Progenitor cell of endocrine pancreas (in vitro differentiated cells): Measurements from ENCODE around the gene FCN2. TPM values are rescaled to one million over a fixed set of nuclear protein-coding genes. Genes with fewer than 3 reads are reported as not detected.

Experiments
- DNase-seq: peaks from one replicate; pipeline ENCODE4 v3.0.0; 2021; ENCODE audit warnings: low spot score; ENCODE audit not compliant: unreplicated experiment
- H3K27ac Mint-ChIP-seq: 2 replicates; pipeline ENCODE4 v1.8.0; 2021; ENCODE audit warnings: mild to moderate bottlenecking, moderate library complexity, mixed read lengths
- H3K27me3 Mint-ChIP-seq: 2 replicates; pipeline ENCODE4 v1.8.0; 2021; ENCODE audit warnings: mixed read lengths
- H3K36me3 Mint-ChIP-seq: 2 replicates; pipeline ENCODE4 v1.8.0; 2022; ENCODE audit warnings: mixed read lengths; ENCODE audit not compliant: insufficient read depth
- H3K4me1 Mint-ChIP-seq: 2 replicates; pipeline ENCODE4 v1.8.0; 2021; ENCODE audit warnings: low read depth, mixed read lengths
- H3K4me3 Mint-ChIP-seq: 2 replicates; pipeline ENCODE4 v1.8.0; 2021; ENCODE audit warnings: low read depth, mild to moderate bottlenecking, moderate library complexity, mixed read lengths
- H3K9me3 Mint-ChIP-seq: 2 replicates; pipeline ENCODE4 v1.8.0; 2021; ENCODE audit warnings: low read depth, mixed read lengths
- CTCF ChIP-seq: fragments of 200-600 bp; sonication (generic); IDR thresholded peaks from one replicate; pipeline ENCODE4 v1.5.0; 2021; ENCODE audit warnings: antibody characterized with exemption, mild to moderate bottlenecking; ENCODE audit not compliant: unreplicated experiment
- microRNA-seq: library from miRNA; unstranded; fragments of <30 nt; microRNA quantifications from one replicate; pipeline ENCODE4 v1.1.0, GENCODE V29; 2020; ENCODE audit warnings: borderline number of aligned reads; ENCODE audit not compliant: unreplicated experiment
- total RNA-seq: library from RNA; stranded (reverse); gene quantifications from 2 replicates; pipeline ENCODE4 v1.2.1, GENCODE V29; 2021

The FCN2 gene
- total RNA-seq, 1 donor from 2014 or later, result not detected

- peaks cover 12% of the 10 kb centered on the region for H3K27me3 Mint-ChIP-seq
- no peak overlapping the region for H3K4me3 Mint-ChIP-seq
- TF ChIP-seq CTCF, result no peak
- H3K9me3 Mint-ChIP-seq, result no peaks in the 10 kb centered on the region
- H3K4me1 Mint-ChIP-seq, result peaks cover 6% of the 10 kb centered on the region
- DNase-seq, result no peak
- H3K36me3 Mint-ChIP-seq, result no peaks in the 10 kb centered on the region
- H3K27ac Mint-ChIP-seq, result no peak overlapping the region
These were observed 55.2 kb downstream of the FCN2 start for GRCh38 chr9:134935701-134936345.

GRCh38 chr9:134936346-134937163, 55.9 kb downstream of the FCN2 start:
- H3K27ac Mint-ChIP-seq, result no peak overlapping the region
- no peak overlapping the region for H3K4me3 Mint-ChIP-seq
- no peak for TF ChIP-seq CTCF
- H3K27me3 Mint-ChIP-seq, result peaks cover 15% of the 10 kb centered on the region
- H3K4me1 Mint-ChIP-seq, result peaks cover 1% of the 10 kb centered on the region
- no peaks in the 10 kb centered on the region for H3K9me3 Mint-ChIP-seq
- DNase-seq, result no peak
- H3K36me3 Mint-ChIP-seq, result no peaks in the 10 kb centered on the region

Small RNA genes within 50 kb of the gene (microRNA-seq; reads per million reads assigned to microRNA genes)
- gene MIR3689A (not detected), gene MIR3689B (not detected), gene MIR3689C (not detected), gene MIR3689D1 (not detected), gene MIR3689D2 (not detected), gene MIR3689E (not detected), gene MIR3689F (not detected)

Other genes starting within 250 kb of the FCN2 start
- 19.8 and 21.5 TPM in 2 replicates for gene COL5A1, start 239.0 kb upstream of the FCN2 start, total RNA-seq
- gene FCN1, start 37.1 kb downstream of the FCN2 start, total RNA-seq, result not detected in 2 replicates
- gene OLFM1, start 206.9 kb downstream of the FCN2 start, total RNA-seq, result 1.7 and 1.8 TPM in 2 replicates